GM12892 (cell line): Measurements from ENCODE around the gene TEAD1.

ENCODE experiments used
- POLR2A ChIP-seq: IDR thresholded peaks from 2 replicates; pipeline ENCODE4 v1.6.1; 2011; ENCODE audit warnings: low read depth, low read length, control low read depth
- POLR2AphosphoS5 ChIP-seq: IDR thresholded peaks from 2 replicates; pipeline ENCODE4 v1.6.1; 2011; ENCODE audit warnings: low read depth, low read length, control low read depth

- TF ChIP-seq POLR2A (no peak), POLR2AphosphoS5 (no peak)
Observed at GRCh38 chr11:12811861-12812260, 137.6 kb downstream of the TEAD1 start.
